Sigmoid colon (tissue), 4 donors: Measurements from ENCODE around the gene CD58.

Source experiments
- EP300 ChIP-seq, 4 donors: sonication (generic); formaldehyde crosslinking; IDR thresholded peaks; one replicate each; pipeline ENCODE4 v1.6.1; 2017; ENCODE audit warnings: antibody characterized with exemption in 4 of 4
- POLR2A ChIP-seq, 2 donors: fragments of 450-650 bp; IDR thresholded peaks; one replicate each; pipeline ENCODE4 v1.6.1; 2016; ENCODE audit warnings: antibody characterized with exemption in 2 of 2, mild to moderate bottlenecking in 2 of 2, moderate library complexity in 2 of 2
- POLR2AphosphoS5 ChIP-seq, 4 donors: sonication (generic); formaldehyde crosslinking; IDR thresholded peaks; one replicate each; pipeline ENCODE4 v1.6.1; 2017; ENCODE audit warnings: antibody characterized with exemption in 4 of 4
- TF ChIP-seq, protein P1 (sequence below), 4 experiments: fragments of 450-650 bp in 3 of 4; fragments of 200-600 bp in 1 of 4; IDR thresholded peaks; one replicate each; pipeline ENCODE4 v1.5.1; 2016 to 2019; ENCODE audit warnings: antibody characterized with exemption in 4 of 4, mild to moderate bottlenecking in 3 of 4, moderate library complexity in 2 of 4

DNA sequence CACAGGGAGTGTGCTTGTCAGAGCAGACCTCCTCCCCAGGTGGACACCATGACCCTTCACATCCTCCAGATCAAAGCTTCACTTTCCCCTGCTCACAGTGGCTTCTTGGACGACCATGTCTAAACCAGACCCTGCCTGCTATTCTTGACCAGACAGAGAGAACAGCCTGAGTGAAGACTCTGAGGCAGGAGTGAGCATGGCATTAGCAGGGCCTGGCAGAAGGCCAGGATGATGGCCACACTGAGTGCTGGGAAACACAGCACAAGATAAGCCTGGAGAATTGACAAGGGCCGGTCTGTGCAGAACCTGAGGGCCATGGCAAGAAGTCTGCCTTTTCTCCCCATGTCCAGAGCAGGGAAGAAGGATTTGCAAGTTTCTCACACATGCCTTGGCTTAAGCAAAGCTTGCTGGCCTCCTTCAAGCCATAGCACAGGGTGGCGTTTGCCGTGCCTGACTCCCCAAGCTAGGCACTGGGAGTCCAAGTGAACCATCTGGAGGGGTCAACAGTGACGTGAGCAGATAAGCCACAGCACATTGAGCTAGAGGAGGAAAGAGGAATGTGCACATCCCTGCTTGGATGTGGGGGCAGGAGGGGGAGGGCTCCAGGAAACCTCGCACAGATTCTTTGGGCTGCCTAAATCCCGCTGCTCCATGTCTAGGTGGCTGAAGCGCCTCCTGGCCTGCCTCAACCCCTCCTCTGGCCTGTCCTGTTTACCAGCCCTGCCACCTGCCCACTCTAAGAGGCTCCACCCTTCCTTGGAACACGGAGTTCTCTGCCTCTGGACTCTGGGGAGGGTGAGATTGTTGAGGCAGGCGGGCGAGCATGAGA, 87.1 kb downstream of the CD58 start:
- TF ChIP-seq, protein P1, sequence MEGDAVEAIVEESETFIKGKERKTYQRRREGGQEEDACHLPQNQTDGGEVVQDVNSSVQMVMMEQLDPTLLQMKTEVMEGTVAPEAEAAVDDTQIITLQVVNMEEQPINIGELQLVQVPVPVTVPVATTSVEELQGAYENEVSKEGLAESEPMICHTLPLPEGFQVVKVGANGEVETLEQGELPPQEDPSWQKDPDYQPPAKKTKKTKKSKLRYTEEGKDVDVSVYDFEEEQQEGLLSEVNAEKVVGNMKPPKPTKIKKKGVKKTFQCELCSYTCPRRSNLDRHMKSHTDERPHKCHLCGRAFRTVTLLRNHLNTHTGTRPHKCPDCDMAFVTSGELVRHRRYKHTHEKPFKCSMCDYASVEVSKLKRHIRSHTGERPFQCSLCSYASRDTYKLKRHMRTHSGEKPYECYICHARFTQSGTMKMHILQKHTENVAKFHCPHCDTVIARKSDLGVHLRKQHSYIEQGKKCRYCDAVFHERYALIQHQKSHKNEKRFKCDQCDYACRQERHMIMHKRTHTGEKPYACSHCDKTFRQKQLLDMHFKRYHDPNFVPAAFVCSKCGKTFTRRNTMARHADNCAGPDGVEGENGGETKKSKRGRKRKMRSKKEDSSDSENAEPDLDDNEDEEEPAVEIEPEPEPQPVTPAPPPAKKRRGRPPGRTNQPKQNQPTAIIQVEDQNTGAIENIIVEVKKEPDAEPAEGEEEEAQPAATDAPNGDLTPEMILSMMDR (IDR thresholded peaks at IDR 0.05): no peak
- TF ChIP-seq POLR2A (IDR thresholded peaks at IDR 0.05): no peak
- no peak for TF ChIP-seq POLR2AphosphoS5 (IDR thresholded peaks at IDR 0.05)
- no peak for TF ChIP-seq EP300 (IDR thresholded peaks at IDR 0.05)
